ENCODE measurements around the gene CABP1.

CABP1 gene

GRCh38 chr12:120712610-120713009 lies 72.2 kb downstream of the CABP1 start:
- no peaks in the 10 kb centered on the region for H4K20me1 ChIP-seq (ENCODE audit: insufficient read depth, low read length, poor library complexity, severe bottlenecking)
- H3K4me2 ChIP-seq (ENCODE audit: low read depth, low read length, poor library complexity, severe bottlenecking) = peak overlapping the region; percentile 90
- H3K79me2 ChIP-seq (ENCODE audit: insufficient read depth, low read length) = peaks cover 29% of the 10 kb centered on the region
- peaks cover 17% of the 10 kb centered on the region; the same call in 1 of the 2 replicates for H3F3A ChIP-seq (ENCODE audit: low read depth)
- H3K9ac ChIP-seq (ENCODE audit: low read depth, low read length, poor library complexity, severe bottlenecking) = peak overlapping the region; percentile 76
- H3K4me3 ChIP-seq (ENCODE audit: low read length, poor library complexity, severe bottlenecking) = peak overlapping the region; percentile 90
- H3K4me1 ChIP-seq (ENCODE audit: insufficient read depth, low read length, poor library complexity, severe bottlenecking) = peaks cover 33% of the 10 kb centered on the region
- no peak overlapping the region for H2AFZ ChIP-seq (ENCODE audit: low read length)
- H3K9me3 ChIP-seq (ENCODE audit: insufficient read depth, low read depth, low read length) = no peaks in the 10 kb centered on the region
- TF ChIP-seq EZH2phosphoT487 (IDR thresholded peaks at IDR 0.05; ENCODE audit: borderline replicate concordance) (no peak), CTCF (conservative IDR thresholded peaks at IDR 0.05; ENCODE audit: low read length) (no peak)
- peaks cover 11% of the 10 kb centered on the region; the same call in 1 of the 2 replicates for H3K36me3 ChIP-seq (ENCODE audit: insufficient read depth, low read length)
- H3K27me3 ChIP-seq (ENCODE audit: insufficient read depth, low read length, poor library complexity, severe bottlenecking) = no peaks in the 10 kb centered on the region
- H3K9me2 ChIP-seq (replicated peaks; ENCODE audit: low read depth, low read length) = no peaks in the 10 kb centered on the region

GRCh38 chr12:120713861-120714482 lies 73.5 kb downstream of the CABP1 start:
- Histone ChIP-seq H3K4me1 (ENCODE audit: insufficient read depth, low read length, poor library complexity, severe bottlenecking) (peaks cover 33% of the 10 kb centered on the region), H4K20me1 (ENCODE audit: insufficient read depth, low read length, poor library complexity, severe bottlenecking) (no peaks in the 10 kb centered on the region), H3F3A (ENCODE audit: low read depth) (peaks cover 12% of the 10 kb centered on the region; the same call in 1 of the 2 replicates), H2AFZ (ENCODE audit: low read length) (no peak overlapping the region), H3K36me3 (ENCODE audit: insufficient read depth, low read length) (peaks cover 11% of the 10 kb centered on the region; the same call in 1 of the 2 replicates), H3K4me3 (ENCODE audit: low read length, poor library complexity, severe bottlenecking) (no peak overlapping the region), H3K9me3 (ENCODE audit: insufficient read depth, low read depth, low read length) (no peaks in the 10 kb centered on the region), H3K9me2 (replicated peaks; ENCODE audit: low read depth, low read length) (no peaks in the 10 kb centered on the region), H3K27me3 (ENCODE audit: insufficient read depth, low read length, poor library complexity, severe bottlenecking) (no peaks in the 10 kb centered on the region), H3K9ac (ENCODE audit: low read depth, low read length, poor library complexity, severe bottlenecking) (no peak overlapping the region), H3K4me2 (ENCODE audit: low read depth, low read length, poor library complexity, severe bottlenecking) (peak overlapping the region; percentile 34), H3K79me2 (ENCODE audit: insufficient read depth, low read length) (peaks cover 29% of the 10 kb centered on the region)
- TF ChIP-seq CTCF (conservative IDR thresholded peaks at IDR 0.05; ENCODE audit: low read length) (peak; percentile 90), EZH2phosphoT487 (IDR thresholded peaks at IDR 0.05; ENCODE audit: borderline replicate concordance) (no peak)
